Germinal center (tissue), 1 donor: ENCODE measurements around the gene POLR3GL.

ENCODE experiments used
- DNase-seq: peaks from one replicate; pipeline ENCODE4 v3.0.0; 2012; ENCODE audit warnings: mixed read lengths, low spot score

The POLR3GL gene

GRCh38 chr1:145992958-145993617 is 28.6 kb downstream of the POLR3GL start:
- DNase-seq = no peak

GRCh38 chr1:145993618-145994390 is 29.3 kb downstream of the POLR3GL start:
- DNase-seq = no peak

- no peak for DNase-seq
Measured at GRCh38 chr1:145994391-145995120, 30.1 kb downstream of the POLR3GL start.

GRCh38 chr1:145995148-145995881 is 30.8 kb downstream of the POLR3GL start:
- no peak for DNase-seq

- DNase-seq = no peak
Measured at GRCh38 chr1:145995964-145996432, 31.5 kb downstream of the POLR3GL start.

- DNase-seq = peak; percentile 97
Measured at GRCh38 chr1:145996433-145997015, 32.0 kb downstream of the POLR3GL start, which contains the start of gene TXNIP. TSS of gene TXNIP (minus strand) at chr1:145996579. CDS start at chr1:145996266, 313 bp downstream.

GRCh38 chr1:145997016-145997717 is 32.7 kb downstream of the POLR3GL start:
- DNase-seq = peak; percentile 77

GRCh38 chr1:145997718-145998023 is 33.2 kb downstream of the POLR3GL start:
- DNase-seq = no peak

GRCh38 chr1:145999321-146000024 is 35.0 kb downstream of the POLR3GL start:
- DNase-seq = no peak

GRCh38 chr1:146001709-146002108 is 37.2 kb downstream of the POLR3GL start:
- no peak for DNase-seq

GRCh38 chr1:146007489-146008133 is 43.1 kb downstream of the POLR3GL start:
- no peak for DNase-seq

GRCh38 chr1:146010126-146010738 is 45.7 kb downstream of the POLR3GL start:
- DNase-seq = no peak

GRCh38 chr1:146012703-146013558 is 48.4 kb downstream of the POLR3GL start:
- DNase-seq = no peak

GRCh38 chr1:146013559-146013922 is 49.1 kb downstream of the POLR3GL start:
- DNase-seq = no peak

GRCh38 chr1:146016891-146017290 is 52.4 kb downstream of the POLR3GL start:
- DNase-seq = no peak

GRCh38 chr1:146019231-146020057 is 55.0 kb downstream of the POLR3GL start:
- DNase-seq = no peak
